ENCODE results near the gene NINL.

- TF ChIP-seq CTCF (IDR thresholded peaks at IDR 0.05; ENCODE audit: low read depth, low read length, poor library complexity, severe bottlenecking): no peak
- TF ChIP-seq EZH2phosphoT487 (IDR thresholded peaks at IDR 0.05; ENCODE audit: borderline replicate concordance, low read length): no peak
These were observed 71.1 kb downstream of the NINL start for GRCh38 chr20:25514195-25514594.

All from DOHH2 (cell line).